ACHN (cell line): ENCODE data around the gene PTP4A1.
"Not testable (repeated sequence)": the region's sequence is repeated elsewhere in the genome, so short reads cannot be mapped to it uniquely, and the experiment has no call there.

Source experiments
- DNase-seq: peaks from one replicate; pipeline ENCODE4 v3.0.0-alpha.2; 2015
- in situ Hi-C: cut with HindIII; loops from 2 replicates; pipeline ENCODE4 v1.10.0; 2017; ENCODE audit warnings: low sequenced_read_pairs, low pct_ligation_motif_present, low pct_unique_long_range_greater_than_20kb

Gene PTP4A1

GRCh38 chr6:63576985-63577712, 4.9 kb downstream of the PTP4A1 start:
- in situ Hi-C loops, result no loop called here
- no peak for DNase-seq

GRCh38 chr6:63578757-63579156, 6.5 kb downstream of the PTP4A1 start:
- no peak for DNase-seq
- in situ Hi-C loops, result no loop called here

DNA sequence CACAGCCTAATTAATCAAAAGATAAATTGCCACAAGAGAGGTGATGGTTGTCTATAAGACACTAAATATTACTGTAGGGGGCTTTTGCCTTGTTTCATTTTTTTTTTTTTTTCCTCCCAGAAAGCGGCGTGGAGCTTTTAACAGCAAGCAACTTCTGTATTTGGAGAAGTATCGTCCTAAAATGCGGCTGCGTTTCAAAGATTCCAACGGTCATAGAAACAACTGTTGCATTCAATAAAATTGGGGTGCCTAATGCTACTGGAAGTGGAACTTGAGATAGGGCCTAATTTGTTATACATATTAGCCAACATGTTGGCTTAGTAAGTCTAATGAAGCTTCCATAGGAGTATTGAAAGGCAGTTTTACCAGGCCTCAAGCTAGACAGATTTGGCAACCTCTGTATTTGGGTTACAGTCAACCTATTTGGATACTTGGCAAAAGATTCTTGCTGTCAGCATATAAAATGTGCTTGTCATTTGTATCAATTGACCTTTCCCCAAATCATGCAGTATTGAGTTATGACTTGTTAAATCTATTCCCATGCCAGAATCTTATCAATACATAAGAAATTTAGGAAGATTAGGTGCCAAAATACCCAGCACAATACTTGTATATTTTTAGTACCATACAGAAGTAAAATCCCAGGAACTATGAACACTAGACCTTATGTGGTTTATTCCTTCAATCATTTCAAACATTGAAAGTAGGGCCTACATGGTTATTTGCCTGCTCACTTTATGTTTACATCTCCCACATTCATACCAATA, 7.8 kb downstream of the PTP4A1 start:
- no peak for DNase-seq
- in situ Hi-C loops, result no loop called here

DNA sequence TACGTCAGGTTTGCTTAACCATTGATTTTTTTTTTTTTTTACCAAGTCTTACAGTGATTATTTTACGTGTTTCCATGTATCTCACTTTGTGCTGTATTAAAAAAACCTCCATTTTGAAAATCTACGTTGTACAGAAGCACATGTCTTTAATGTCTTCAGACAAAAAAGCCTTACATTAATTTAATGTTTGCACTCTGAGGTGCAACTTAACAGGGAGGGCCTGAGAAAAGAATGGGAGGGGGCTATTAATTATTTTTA, 8.4 kb downstream of the PTP4A1 start:
- in situ Hi-C loops, result no loop called here

GRCh38 chr6:63581355-63582013, 9.2 kb downstream of the PTP4A1 start:
- in situ Hi-C loops, result no loop called here
- DNase-seq, result no peak

More for the DNA sequence above, 8.4 kb downstream of the PTP4A1 start:
- no peak for DNase-seq

- no peak for DNase-seq
- in situ Hi-C loops, result no loop called here
Measured at GRCh38 chr6:63582579-63583231, 10.4 kb downstream of the PTP4A1 start.

DNA sequence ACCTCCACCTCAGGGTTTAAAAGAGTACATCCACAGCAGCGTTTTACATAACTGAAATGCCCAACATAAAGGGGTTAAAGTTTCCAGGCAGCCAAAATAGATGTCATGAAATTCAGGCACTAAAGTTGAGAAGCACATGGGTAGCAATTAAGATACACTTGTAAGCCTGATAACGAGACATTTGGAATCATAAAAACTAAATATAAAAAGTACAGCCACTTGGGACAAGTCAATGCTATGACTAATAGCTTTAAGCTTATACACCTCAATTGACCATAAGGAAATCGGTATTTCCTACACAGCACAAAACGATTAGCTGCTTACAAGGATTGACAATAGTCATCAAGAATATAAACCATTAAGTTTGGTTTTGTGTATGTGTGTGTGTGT, 11.8 kb downstream of the PTP4A1 start:
- in situ Hi-C loops, result no loop called here
- no peak for DNase-seq

DNA sequence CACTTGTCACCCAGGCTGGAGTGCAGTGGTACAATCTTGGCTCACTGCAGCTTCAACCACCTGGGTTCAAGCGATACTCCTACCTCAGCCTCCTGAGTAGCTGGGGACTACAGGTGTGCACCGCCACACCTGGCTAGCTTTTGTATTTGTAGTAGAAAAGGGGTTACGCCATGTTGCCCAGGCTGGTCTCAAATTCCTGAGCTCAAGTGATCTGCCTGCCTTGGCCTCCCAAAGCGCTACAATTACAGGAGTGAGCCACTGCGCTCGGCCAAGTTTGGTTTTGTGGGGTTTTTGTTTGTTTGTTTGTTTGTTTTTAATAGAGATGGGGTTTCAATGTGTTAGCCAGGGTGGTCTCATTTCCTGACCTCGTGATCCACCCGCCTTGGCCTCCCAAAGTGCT, 12.3 kb downstream of the PTP4A1 start:
- no peak for DNase-seq
- in situ Hi-C loops, result no loop called here

- DNase-seq, in situ Hi-C loops: not testable (repeated sequence)
Measured at GRCh38 chr6:63585652-63586051, 13.4 kb downstream of the PTP4A1 start.

DNA sequence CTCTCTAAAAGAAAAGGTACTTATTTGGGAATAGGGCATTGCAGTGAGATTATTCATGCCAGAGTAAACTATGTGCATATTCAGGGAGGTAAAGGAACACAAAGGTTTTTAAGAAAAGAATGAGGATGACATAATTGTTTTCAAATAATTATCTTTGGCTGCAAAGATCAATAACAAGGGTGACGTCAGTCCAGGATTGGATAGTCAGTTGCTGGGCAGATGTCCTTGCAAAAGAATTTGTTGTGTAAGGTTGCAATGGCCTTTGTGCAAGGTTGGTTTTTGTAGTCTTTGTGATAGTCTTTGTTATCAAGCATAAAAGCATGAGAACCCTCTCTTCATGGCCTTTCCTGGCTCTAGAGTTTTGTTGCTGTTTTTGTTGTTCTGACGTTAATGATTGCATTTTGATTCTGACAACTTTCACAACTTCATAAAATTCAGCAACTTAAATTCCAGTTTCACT, 17.7 kb downstream of the PTP4A1 start:
- no peak for DNase-seq
- in situ Hi-C loops, result no loop called here

DNA sequence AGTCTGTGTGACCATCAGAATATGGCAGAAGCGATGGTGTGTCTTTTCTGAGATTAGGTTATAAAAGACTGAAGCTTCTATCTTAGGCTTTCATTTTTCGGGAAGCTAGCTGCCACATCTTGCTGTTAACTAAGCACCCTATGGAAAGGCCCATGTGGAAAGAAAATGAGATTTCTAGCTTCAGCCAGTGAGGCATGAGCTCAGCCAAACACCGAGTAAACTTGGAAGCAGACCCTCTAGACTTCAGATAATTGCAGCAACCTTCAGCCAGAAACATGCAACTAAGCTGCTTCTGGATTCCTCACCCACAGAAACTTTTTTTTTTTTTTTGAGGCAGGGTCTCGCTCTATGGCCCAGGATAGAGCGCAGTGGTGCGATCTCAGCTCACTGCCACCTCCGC, 20.6 kb downstream of the PTP4A1 start:
- in situ Hi-C loops, result no loop called here
- no peak for DNase-seq

DNA sequence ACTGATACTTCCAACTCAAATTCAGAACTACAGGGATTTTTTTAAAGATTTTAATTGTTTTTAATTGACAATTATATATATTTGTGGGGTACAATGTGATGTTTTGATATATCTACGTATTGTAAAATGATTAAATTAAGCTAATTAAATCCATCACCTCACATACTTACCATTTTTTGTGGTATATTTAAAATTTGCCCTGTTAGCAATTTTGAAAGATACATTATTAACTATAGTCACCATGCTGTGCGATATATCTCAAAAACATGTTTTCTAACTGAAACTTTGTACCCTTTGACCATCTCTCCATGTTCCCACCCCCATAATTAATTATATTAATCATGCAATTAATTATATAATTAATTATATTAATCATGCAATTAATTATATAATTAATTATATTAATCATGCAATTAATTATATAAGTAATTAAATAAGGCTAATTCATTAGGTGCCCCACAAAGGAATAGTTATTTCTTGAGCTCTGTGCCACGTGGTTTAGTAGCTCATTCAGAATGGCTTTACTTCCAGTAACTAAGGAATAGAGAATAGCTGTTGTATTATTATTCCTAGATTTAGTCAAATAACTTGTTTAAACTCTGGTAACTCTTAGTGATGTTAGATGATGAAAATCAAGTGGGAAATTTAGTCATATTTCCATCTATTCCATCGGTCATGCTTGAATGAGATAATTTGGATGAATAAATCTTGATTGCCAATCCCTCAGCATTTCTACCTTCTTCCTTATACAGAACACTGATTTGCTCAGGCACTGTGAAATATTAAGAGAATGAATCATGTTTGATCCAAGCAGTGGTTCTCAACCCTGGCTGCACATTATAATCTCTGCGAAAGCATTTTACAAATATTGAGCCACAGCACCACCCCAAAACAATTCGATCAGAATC, 25.1 kb downstream of the PTP4A1 start:
- DNase-seq, result peak; percentile 76
- in situ Hi-C loops, result no loop called here

- DNase-seq, result peak; percentile 64
- in situ Hi-C loops, result no loop called here
Measured at GRCh38 chr6:63598049-63599036, 26.1 kb downstream of the PTP4A1 start.

- in situ Hi-C loops, result no loop called here
- no peak for DNase-seq
Measured at GRCh38 chr6:63599243-63599642, 27.0 kb downstream of the PTP4A1 start.

DNA sequence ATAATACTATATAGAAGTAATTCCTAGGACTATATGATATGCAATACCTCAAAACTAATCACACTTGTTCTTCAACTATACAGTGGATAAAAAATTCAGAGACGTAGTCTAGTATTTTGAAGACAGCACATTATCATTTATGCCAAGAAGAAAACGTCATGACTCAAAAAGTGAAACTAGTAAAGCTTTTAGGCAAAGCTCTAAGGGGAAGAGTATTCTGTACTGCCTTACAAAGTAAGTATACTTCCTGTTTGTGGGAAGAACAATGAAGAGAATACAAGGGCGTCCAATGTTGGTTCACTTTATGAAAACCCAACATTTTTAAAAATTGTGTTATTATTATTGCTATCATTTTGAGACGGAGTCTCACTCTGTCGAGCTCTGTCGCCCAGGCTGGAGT, 27.9 kb downstream of the PTP4A1 start:
- no peak for DNase-seq
- in situ Hi-C loops, result no loop called here

GRCh38 chr6:63609231-63609630, 37.0 kb downstream of the PTP4A1 start:
- no peak for DNase-seq
- in situ Hi-C loops, result no loop called here

DNA sequence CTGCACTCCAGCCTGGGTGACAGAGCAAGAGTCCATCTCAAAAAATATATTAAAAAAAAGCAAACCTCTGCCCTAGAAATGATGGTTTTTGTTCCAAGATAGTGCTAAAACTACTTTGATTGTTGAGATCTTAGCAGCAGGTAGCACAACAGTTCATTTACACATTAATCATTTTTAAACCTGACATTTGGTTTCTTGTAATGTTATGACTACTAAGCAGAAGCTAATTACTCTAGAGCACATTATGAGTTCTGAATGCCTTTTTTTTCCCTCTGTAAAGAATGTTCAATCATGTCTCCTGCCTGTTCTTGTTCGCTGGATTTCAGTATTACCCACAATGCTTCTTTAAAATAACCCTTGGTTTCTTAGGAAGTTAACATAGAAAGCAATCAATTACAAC, 38.7 kb downstream of the PTP4A1 start:
- DNase-seq, result no peak
- in situ Hi-C loops, result no loop called here
